HUES6 (cell line): ENCODE data around the gene OSBPL3.

Experiments
- H3K27ac ChIP-seq: 2 replicates; pipeline ENCODE4 v1.7.0; 2013; ENCODE audit warnings: low read depth, mild to moderate bottlenecking, low read length, inconsistent platforms
- H3K27me3 ChIP-seq: 2 replicates; pipeline ENCODE4 v1.6.1; 2013; ENCODE audit warnings: low read length; ENCODE audit not compliant: control insufficient read depth, insufficient read depth
- H3K36me3 ChIP-seq: 2 replicates; pipeline ENCODE4 v1.6.1; 2013; ENCODE audit warnings: low read length; ENCODE audit not compliant: control insufficient read depth, insufficient read depth
- H3K4me1 ChIP-seq: 2 replicates; pipeline ENCODE4 v1.6.1; 2013; ENCODE audit warnings: low read length; ENCODE audit not compliant: control insufficient read depth, insufficient read depth
- H3K4me3 ChIP-seq: 2 replicates; pipeline ENCODE4 v1.5.1; 2013; ENCODE audit warnings: low read depth, low read length
- H3K9ac ChIP-seq: one replicate; pipeline ENCODE4 v1.6.1; 2013; ENCODE audit warnings: mild to moderate bottlenecking, low read length
- H3K9me3 ChIP-seq: 2 replicates; pipeline ENCODE4 v1.6.1; 2013; ENCODE audit warnings: low read depth, low read length; ENCODE audit not compliant: control insufficient read depth, insufficient read depth

Gene OSBPL3

DNA sequence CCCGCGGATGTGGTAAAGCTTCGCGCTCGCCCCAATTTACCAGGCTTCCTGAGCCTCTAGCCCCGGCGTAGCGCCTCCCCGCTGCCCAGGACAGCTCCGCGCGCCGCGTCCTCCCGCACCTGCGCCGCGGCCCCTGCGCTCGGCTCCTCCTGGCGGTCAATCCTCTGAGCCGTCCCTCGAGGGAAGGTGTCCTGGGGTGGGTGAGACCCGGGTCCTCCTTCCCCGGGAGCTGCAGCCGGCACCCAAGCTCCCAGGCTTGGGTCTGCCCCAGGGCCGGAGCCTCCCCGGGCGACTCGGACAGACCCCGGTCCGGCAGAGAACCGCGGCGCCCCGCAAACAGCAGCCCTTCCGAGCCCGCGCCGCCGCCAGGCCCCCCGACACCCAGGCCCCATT lies 512 bp downstream of the OSBPL3 start:
- peaks cover 6% of the 10 kb centered on the region; the same call in 1 of the 2 replicates for H3K9me3 ChIP-seq

DNA sequence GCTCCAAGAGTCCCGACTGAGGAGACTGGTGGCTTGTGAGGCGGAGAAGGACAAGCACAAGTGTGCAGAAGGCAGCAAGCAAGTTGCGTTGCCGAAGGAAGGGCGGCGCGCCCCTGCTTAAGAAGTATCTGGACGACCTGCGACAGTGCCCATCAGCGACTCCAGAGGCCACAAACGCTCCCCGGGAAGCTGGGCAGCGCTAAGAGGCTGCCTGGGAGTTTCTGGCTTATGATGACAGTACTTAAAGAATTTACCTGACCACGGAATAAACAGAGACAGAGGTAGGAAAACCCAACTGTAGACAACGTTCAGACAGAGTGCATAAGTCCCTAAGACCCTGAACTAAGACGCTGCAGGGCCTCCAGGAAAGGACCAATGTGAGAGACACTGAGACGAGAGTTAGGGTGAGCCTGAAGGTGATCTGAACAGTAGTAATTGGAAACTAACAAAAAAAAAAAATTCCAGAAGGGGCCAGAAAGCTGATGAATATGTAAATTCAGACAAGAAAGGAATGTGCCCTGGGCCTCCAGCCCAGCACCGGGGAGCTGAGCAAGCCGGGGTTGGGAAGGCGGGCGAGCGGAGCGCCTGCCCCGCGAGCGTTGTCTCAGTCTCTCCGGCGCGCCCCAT lies 1.0 kb downstream of the OSBPL3 start:
- H3K36me3 ChIP-seq = no peaks in the 10 kb centered on the region
- peak overlapping the region; percentile 86 for H3K4me3 ChIP-seq
- H3K9me3 ChIP-seq = peaks cover 1% of the 10 kb centered on the region; the same call in 1 of the 2 replicates
- H3K9ac ChIP-seq = peak overlapping the region; percentile 70
- H3K4me1 ChIP-seq = peaks cover 31% of the 10 kb centered on the region
- H3K27ac ChIP-seq = peak overlapping the region; percentile 19; the same call in 1 of the 2 replicates
- peaks cover 39% of the 10 kb centered on the region for H3K27me3 ChIP-seq

More for the DNA sequence above, 512 bp downstream of the OSBPL3 start:
- peak overlapping the region; percentile 19; the same call in 1 of the 2 replicates for H3K27ac ChIP-seq
- H3K36me3 ChIP-seq = no peaks in the 10 kb centered on the region
- H3K9ac ChIP-seq = peak overlapping the region; percentile 70
- H3K27me3 ChIP-seq = peaks cover 39% of the 10 kb centered on the region
- peak overlapping the region; percentile 86 for H3K4me3 ChIP-seq
- H3K4me1 ChIP-seq = peaks cover 31% of the 10 kb centered on the region

DNA sequence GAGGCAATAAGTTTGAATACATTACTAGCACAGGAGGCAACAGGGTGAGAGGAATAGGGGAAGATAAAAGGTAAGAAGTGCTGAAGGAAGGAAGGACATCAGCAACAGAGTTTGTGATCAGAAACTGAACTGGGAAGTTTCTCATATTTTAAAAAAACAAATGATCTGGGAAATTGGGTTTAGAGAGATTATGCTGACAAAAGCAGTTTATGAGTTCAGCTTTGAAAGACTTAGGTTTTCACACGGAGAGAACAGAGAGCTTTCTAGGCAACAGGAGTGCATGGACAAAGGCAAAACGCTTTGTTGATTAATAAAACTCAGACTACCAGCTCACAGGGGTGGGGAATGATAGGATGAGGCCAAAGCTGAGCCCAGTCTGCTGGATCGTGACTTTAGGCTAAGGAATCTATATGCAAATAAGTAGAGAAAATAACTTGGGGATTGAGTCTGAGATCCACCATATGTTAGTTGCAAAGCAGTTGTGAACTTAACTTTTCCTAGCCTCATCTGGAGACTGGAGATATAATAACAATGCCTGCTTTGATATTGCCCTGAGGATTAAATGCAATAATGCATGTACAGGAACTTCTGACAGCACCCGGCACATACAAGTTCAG lies 4.2 kb downstream of the OSBPL3 start:
- Histone ChIP-seq H3K4me3 (no peak overlapping the region), H3K27me3 (peaks cover 17% of the 10 kb centered on the region), H3K9ac (no peak overlapping the region), H3K27ac (no peak overlapping the region), H3K36me3 (no peaks in the 10 kb centered on the region), H3K4me1 (peaks cover 31% of the 10 kb centered on the region), H3K9me3 (no peaks in the 10 kb centered on the region)

DNA sequence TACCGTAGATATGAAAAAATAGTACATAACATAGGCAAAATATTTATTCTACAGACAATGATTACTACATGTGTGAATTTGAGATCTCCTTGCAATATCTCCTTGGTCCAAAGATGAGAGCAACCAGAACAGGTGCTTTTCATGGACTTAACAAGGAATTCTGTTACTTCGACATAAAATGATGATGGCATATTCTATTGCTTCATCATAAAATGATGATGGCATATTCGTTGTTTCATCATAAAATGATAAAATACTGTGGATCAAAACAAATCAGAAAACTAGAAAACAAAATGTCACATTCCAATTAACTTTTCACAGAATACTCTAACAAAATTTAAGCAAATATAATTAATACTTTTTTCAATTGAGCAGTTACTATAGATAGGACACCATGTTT lies 4.8 kb downstream of the OSBPL3 start:
- Histone ChIP-seq H3K4me3 (no peak overlapping the region), H3K9me3 (no peaks in the 10 kb centered on the region), H3K9ac (no peak overlapping the region), H3K27me3 (peaks cover 12% of the 10 kb centered on the region), H3K4me1 (peaks cover 31% of the 10 kb centered on the region), H3K36me3 (no peaks in the 10 kb centered on the region), H3K27ac (no peak overlapping the region)

DNA sequence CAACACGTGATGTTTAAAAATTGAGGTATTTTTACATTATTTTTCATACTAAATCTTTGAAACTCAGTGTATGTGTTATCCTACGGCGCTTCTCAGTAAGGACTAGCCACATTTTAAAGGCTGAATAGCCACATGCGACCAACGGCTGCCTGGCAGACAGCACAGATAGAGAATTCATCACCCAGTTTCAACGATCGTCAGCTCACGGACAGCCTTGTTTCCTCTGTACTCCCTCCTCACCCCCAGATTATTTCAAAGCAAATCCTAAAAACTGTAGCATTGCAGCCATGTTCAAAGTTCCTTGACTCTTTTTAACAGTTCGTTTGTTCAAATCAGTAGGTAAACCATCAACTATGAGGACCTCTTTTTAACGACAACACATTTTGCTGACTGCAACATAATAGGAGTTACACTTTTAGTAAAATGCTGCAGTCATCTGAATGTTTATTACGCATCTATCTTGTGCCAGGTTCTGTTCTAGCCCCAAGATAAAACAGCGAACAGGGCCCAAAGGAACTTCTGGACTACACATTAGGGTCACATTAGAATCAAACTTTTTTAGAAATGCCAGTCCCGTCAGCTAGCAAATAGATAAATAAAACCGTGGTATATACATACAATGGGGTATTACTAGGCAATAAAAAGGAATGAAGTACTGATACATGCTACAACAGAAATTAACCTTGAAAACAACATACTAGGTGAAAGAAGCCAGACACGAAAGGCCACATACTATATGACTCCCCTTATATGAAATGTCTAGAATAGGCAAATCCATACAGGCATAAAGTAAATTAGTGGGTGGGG lies 5.7 kb downstream of the OSBPL3 start:
- peaks cover 31% of the 10 kb centered on the region for H3K4me1 ChIP-seq
- H3K9ac ChIP-seq = no peak overlapping the region
- no peak overlapping the region for H3K4me3 ChIP-seq
- H3K27me3 ChIP-seq = peaks cover 12% of the 10 kb centered on the region
- no peaks in the 10 kb centered on the region for H3K9me3 ChIP-seq
- no peak overlapping the region for H3K27ac ChIP-seq
- no peaks in the 10 kb centered on the region for H3K36me3 ChIP-seq

DNA sequence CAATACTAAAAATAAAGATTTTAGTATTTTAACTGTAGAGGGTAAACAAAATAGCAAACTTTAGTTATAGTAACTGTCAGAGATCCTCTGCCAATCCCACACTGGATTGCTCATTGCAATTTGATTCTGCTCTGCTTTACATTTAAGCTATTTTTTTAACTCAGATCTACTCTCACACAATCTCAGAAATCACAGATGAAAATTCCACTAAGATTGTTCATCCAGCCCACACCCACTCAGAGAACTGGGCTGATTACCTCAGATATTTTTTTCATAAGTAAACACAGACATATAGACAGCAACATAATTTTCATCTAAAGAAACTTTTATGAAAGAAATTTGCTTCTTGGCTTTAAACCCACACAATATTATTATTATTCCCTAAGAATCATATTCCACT lies 7.0 kb downstream of the OSBPL3 start:
- Histone ChIP-seq H3K27me3 (peaks cover 2% of the 10 kb centered on the region; the same call in 1 of the 2 replicates), H3K9ac (no peak overlapping the region), H3K36me3 (no peaks in the 10 kb centered on the region), H3K9me3 (no peaks in the 10 kb centered on the region), H3K4me1 (peaks cover 22% of the 10 kb centered on the region), H3K4me3 (no peak overlapping the region), H3K27ac (no peak overlapping the region)

DNA sequence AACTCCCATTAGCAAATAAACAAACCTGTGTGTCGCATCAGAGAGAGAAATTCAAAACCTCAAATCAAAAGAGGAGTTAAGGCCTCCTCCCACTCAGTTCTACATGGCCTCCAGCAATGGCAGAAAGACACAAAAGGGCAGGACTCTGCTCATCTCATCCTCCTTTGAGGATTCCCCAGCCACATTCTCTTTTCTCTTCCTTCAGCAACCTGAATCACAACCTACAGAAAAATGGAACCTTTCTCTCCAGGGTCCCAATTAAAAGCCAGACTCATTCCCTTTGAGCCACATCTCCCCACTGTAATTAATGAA lies 7.9 kb downstream of the OSBPL3 start:
- Histone ChIP-seq H3K27me3 (no peaks in the 10 kb centered on the region), H3K9me3 (no peaks in the 10 kb centered on the region), H3K4me3 (no peak overlapping the region), H3K4me1 (peaks cover 24% of the 10 kb centered on the region), H3K36me3 (no peaks in the 10 kb centered on the region), H3K27ac (no peak overlapping the region), H3K9ac (no peak overlapping the region)

DNA sequence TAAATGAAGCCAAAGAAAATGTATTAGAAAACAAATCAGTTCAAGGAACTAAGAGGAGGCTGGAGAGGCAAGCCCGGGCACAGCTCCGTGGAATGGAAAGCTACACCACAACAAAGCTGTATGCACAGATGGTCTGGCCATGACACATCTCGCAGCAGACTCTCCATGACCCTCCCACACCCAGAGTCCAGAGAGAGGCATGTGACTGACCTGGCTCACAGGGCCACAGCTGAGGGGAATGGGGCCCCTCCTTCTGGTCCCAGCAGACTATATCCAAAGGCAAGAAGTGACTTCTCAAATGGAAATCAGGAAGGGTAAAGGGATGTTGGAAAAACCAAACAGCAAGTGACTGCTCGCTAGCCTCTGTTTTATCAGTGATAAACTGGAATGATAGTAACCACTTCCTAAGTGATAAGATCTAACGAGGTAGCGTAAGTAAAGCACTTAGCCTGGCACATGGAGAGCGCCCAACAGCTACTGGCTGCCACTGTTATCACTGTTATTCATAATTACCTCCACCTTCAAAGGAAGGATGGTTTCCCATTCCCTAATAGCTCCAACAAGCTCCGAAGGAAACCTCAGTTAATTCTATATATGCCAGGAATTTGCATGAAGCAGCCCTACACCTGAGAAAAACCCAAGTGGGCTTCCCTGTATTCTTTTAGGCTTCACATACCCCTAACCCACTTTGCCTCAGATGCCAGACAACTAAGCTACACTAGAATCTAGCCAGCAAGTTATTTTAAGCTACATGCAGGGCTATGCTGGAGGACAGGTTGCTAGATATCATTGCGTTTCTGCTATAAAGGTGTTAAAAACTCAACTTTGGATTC lies 8.4 kb downstream of the OSBPL3 start:
- H3K9me3 ChIP-seq = no peaks in the 10 kb centered on the region
- H3K4me1 ChIP-seq = peaks cover 29% of the 10 kb centered on the region
- no peaks in the 10 kb centered on the region for H3K36me3 ChIP-seq
- no peak overlapping the region for H3K9ac ChIP-seq
- no peak overlapping the region for H3K27ac ChIP-seq
- no peak overlapping the region for H3K4me3 ChIP-seq
- no peaks in the 10 kb centered on the region for H3K27me3 ChIP-seq

DNA sequence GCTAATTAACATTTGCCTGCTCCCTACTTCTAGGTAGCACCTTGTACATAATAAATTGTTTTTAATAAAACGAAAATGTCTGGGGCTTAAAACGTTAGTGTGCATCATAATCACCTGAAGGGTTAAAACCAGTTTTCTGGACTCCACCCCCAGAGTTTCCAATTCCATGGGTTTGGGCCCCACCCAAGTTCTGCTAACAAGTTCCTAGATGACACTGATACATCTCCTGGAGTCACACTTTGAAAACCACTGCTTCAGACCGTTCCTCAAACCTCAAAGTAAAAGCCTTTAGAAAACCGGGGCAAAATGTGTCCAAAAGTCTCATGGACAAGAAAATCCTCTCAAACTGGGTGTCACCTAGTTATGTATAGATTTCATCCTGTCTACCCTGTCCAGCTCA lies 9.3 kb downstream of the OSBPL3 start:
- Histone ChIP-seq H3K9ac (no peak overlapping the region), H3K4me3 (no peak overlapping the region), H3K27me3 (no peaks in the 10 kb centered on the region), H3K27ac (no peak overlapping the region), H3K9me3 (no peaks in the 10 kb centered on the region), H3K4me1 (peaks cover 34% of the 10 kb centered on the region), H3K36me3 (no peaks in the 10 kb centered on the region)

DNA sequence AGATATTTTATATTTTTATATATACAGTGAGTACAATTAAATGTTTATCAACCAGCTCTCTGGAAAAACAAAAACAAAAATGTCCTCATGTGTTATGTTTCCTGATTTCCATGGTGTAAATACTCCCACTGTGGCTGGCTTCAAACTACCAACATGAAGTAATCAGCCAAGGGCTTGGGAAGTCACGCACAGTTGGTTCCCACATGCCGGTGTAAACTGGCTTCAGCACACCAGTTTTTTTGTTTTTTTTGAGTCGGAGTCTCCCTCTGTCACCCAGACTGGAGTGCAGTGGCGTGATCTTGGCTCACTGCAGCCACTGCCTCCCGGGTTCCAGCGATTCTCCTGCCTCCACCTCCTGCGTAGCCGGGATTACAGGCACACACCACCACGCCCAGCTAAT lies 11.8 kb downstream of the OSBPL3 start:
- Histone ChIP-seq H3K27ac (no peak overlapping the region), H3K27me3 (no peaks in the 10 kb centered on the region), H3K36me3 (no peaks in the 10 kb centered on the region), H3K9ac (no peak overlapping the region), H3K9me3 (no peaks in the 10 kb centered on the region), H3K4me3 (no peak overlapping the region), H3K4me1 (peaks cover 30% of the 10 kb centered on the region)
